ENCODE data around the gene BTNL3. TPM values are rescaled to one million over a fixed set of nuclear protein-coding genes. Genes with fewer than 3 reads are reported as not detected.

BTNL3 gene
- total and polyA plus RNA-seq, 12 donors = 0.03 to 0.17 TPM; not detected in 10

GRCh38 chr5:180988016-180988415, 630 bp upstream of the BTNL3 start:
- intact Hi-C loops (cut with DNase I) = no loop called here
- Histone ChIP-seq H3K9me3 (no peaks in the 10 kb centered on the region), H3K4me3 (no peak overlapping the region), H3K27me3 (no peaks in the 10 kb centered on the region), H3K4me1 (no peaks in the 10 kb centered on the region), H3K27ac (no peak overlapping the region), H3K36me3 (no peaks in the 10 kb centered on the region)
- no peak for TF ChIP-seq CTCF (IDR thresholded peaks at IDR 0.05)
- 69 to 86% methylated on average over 2 of the region's 2 CpGs for WGBS, 2 donors
- ATAC-seq (no peak), DNase-seq (no peak)

DNA sequence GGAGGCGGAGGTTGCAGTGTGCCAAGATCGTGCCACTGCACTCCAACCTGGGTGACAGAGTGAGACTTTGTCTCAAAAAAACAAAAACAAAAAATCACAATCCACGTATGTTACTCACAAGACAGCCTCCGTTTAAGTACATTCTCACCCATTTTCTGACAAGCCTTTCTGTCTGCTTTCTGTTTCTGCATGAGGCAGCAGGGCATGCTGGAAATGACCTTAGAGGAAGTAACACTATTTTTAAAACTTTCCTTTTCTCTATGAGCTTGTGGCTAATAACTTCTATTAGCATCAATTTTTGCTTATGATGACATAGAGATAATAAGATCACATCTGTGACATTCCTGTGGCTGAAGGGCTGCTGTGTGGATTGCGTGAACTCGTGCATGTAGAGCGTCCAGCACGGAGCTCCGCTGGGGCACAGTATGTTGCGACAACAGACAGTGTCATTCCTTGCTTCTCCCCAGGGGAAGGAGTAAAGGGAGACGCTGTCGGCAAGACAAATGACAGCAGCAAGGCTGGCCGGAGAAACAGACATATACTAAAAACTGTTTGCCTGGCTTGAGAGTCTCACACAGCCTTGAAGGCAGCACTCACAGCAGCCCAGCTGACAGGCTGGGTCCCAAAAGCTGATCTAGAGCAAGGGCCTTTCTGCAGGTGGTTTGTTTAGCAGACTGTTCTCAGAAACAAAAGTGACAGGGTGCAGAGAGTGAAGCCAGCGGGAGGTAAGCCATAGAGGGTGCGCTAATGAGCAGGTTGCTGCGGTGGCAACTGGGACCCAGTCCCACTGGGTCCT, 1.6 kb downstream of the BTNL3 start:
- no peak overlapping the region for H3K27ac ChIP-seq
- 56 to 68% methylated on average over 16 of the region's 16 CpGs for WGBS, 2 donors

GRCh38 chr5:180990882-180991242, 2.2 kb downstream of the BTNL3 start:
- DNase-seq (no peak), ATAC-seq (no peak)
- Histone ChIP-seq H3K9me3 (peaks cover 0 to 19% (median 0%) of the 10 kb centered on the region in 11 donors), H3K36me3 (no peaks in the 10 kb centered on the region), H3K27ac (no peak overlapping the region), H3K4me3 (no peak overlapping the region), H3K4me1 (no peaks in the 10 kb centered on the region), H3K27me3 (no peaks in the 10 kb centered on the region)
- TF ChIP-seq CTCF (IDR thresholded peaks at IDR 0.05) = no peak
- intact Hi-C loops (cut with DNase I) = no loop called here
- WGBS, 2 donors = 60 to 76% methylated on average over 5 of the region's 5 CpGs

More for the DNA sequence above, 1.6 kb downstream of the BTNL3 start:
- Histone ChIP-seq H3K9me3 (peaks cover 0 to 19% (median 0%) of the 10 kb centered on the region in 11 donors), H3K4me3 (no peak overlapping the region), H3K4me1 (no peaks in the 10 kb centered on the region), H3K36me3 (no peaks in the 10 kb centered on the region), H3K27me3 (no peaks in the 10 kb centered on the region)
- intact Hi-C loops (cut with DNase I) = no loop called here
- DNase-seq = no peak
- no peak for ATAC-seq
- no peak for TF ChIP-seq CTCF (IDR thresholded peaks at IDR 0.05)

- Histone ChIP-seq H3K4me3 (no peak overlapping the region), H3K9me3 (no peaks in the 10 kb centered on the region), H3K4me1 (no peaks in the 10 kb centered on the region), H3K27ac (no peak overlapping the region), H3K36me3 (no peaks in the 10 kb centered on the region), H3K27me3 (peaks cover 0 to 9% (median 0%) of the 10 kb centered on the region in 7 donors)
- ATAC-seq (no peak), DNase-seq (no peak)
- TF ChIP-seq CTCF (IDR thresholded peaks at IDR 0.05) = no peak
- intact Hi-C loops (cut with DNase I) = no loop called here
Measured at GRCh38 chr5:181001947-181002346, 13.3 kb downstream of the BTNL3 start.

Measured in heart right ventricle (tissue), 16 donors.